H7 (cell line): ENCODE measurements around the gene MEGF6. TPM values are rescaled to one million over a fixed set of nuclear protein-coding genes. Genes with fewer than 3 reads are reported as not detected.

Experiments used
- DNase-seq: peaks from one replicate; pipeline ENCODE4 v3.0.0; 2012
- H3K27me3 ChIP-seq: 2 replicates; pipeline ENCODE4 v1.6.0; 2011; ENCODE audit warnings: mild to moderate bottlenecking, low read length; ENCODE audit not compliant: control insufficient read depth, insufficient read depth
- H3K36me3 ChIP-seq: replicated peaks from 2 replicates; pipeline ENCODE4 v1.5.1; 2011; ENCODE audit warnings: low read length; ENCODE audit not compliant: control insufficient read depth, insufficient read depth
- H3K4me3 ChIP-seq: 2 replicates; pipeline ENCODE4 v1.5.1; 2011; ENCODE audit warnings: low read depth, mild to moderate bottlenecking, control low read depth, low read length, moderate library complexity; ENCODE audit not compliant: insufficient read depth
- total RNA-seq: library from RNA; depleted of rRNA; stranded (reverse); fragments of >200 nt; shearing (Covaris generic); gene quantifications from 2 replicates; pipeline ENCODE4 v1.2.3, GENCODE V29; 2014

Gene MEGF6
- total RNA-seq, 1 experiment from 2014 or later, result 27.1 TPM

DNA sequence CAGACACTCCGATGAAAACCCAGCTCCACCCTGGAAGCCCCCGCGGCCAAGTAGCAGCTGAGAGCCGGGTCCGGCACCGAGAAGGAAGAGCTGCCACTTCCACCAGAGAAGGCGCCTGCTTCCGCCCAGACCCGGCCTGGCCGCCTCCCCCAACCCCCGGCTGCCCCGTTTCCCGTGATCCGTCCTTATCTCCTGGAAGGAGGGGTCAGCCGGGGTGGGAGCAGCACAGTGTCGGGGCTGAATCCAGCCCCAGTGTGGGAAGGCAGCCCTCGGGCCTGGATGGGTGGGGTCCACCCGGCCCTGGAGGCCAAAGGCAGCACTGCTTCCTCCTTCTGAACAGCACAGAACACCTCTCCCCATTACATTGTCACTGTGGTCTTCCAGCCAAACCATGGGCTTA lies 69.4 kb downstream of the MEGF6 start:
- no peaks in the 10 kb centered on the region for H3K36me3 ChIP-seq
- peak; percentile 81 for DNase-seq
- H3K27me3 ChIP-seq, result no peaks in the 10 kb centered on the region
- H3K4me3 ChIP-seq, result no peak overlapping the region

DNA sequence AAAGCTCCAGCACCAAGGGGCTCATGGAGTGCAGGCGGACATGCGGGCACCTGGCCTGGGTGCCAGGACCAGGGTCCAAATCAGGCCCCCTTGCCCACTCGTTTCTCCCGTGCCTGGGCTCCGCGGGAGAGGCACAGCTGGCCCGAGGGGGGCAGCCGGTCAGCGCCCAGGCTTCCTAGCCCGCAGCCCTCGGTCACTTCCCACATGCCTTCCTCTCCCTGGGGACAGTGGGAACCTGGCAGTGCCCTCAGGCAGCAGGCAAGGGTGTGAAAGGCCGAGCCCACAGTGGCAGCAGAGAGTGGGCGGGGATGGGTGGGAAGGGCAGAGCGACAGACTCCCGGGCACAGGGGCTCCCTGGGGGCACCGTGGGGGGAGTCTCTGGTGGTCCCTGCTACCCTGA lies 69.8 kb downstream of the MEGF6 start:
- no peak for DNase-seq
- H3K27me3 ChIP-seq, result no peaks in the 10 kb centered on the region
- H3K36me3 ChIP-seq, result no peaks in the 10 kb centered on the region
- no peak overlapping the region for H3K4me3 ChIP-seq

- no peak overlapping the region for H3K4me3 ChIP-seq
- H3K36me3 ChIP-seq, result no peaks in the 10 kb centered on the region
Observed at GRCh38 chr1:3540876-3541275, 70.4 kb downstream of the MEGF6 start.

DNA sequence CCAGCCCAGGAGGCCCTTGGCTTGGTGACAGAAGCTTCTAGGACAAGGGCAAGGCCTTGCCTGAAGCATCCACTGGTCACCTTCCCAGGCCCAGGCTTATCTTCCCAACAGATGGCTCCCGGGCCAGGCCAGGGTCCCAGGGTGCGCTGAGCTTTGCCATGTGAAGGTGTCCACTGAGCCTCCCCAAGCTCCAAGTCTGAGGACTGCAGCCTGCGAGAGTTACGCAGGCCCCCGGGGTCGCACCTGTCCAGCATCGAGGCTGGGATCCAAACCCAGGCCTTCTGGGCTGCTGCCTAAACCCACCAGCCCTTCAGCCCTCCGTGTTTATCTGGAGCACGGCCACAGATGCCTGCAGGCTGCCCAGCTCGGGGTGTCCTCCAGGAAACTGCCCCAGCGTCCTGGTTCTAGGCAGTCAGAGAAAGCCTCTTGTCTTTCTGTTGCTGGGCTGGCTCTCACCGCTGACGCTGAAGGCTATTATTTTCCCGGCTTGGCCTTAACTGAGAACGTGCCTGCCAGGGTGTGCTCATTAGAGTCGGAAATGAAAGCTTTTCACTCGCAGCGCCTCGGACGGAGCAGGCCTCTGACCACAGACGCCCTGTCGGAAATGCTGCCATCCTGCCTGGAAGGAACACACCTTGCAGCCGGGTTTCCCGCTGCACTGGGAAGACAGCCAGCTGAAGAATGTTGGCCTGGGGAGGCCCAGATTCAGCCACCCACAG lies 71.4 kb downstream of the MEGF6 start:
- Histone ChIP-seq H3K27me3 (no peaks in the 10 kb centered on the region; the same call in 1 of the 2 replicates), H3K4me3 (no peak overlapping the region), H3K36me3 (no peaks in the 10 kb centered on the region)
- DNase-seq, result peak; percentile 56

More at GRCh38 chr1:3540876-3541275, 70.4 kb downstream of the MEGF6 start:
- H3K27me3 ChIP-seq, result no peaks in the 10 kb centered on the region; the same call in 1 of the 2 replicates
- no peak for DNase-seq

GRCh38 chr1:3537359-3537758 lies 73.9 kb downstream of the MEGF6 start:
- DNase-seq, result no peak
- Histone ChIP-seq H3K36me3 (no peaks in the 10 kb centered on the region), H3K27me3 (peaks cover 2% of the 10 kb centered on the region; the same call in 1 of the 2 replicates), H3K4me3 (no peak overlapping the region)

GRCh38 chr1:3536420-3537195 lies 74.7 kb downstream of the MEGF6 start:
- H3K36me3 ChIP-seq, result no peaks in the 10 kb centered on the region
- DNase-seq, result no peak
- no peak overlapping the region for H3K4me3 ChIP-seq
- peaks cover 2% of the 10 kb centered on the region; the same call in 1 of the 2 replicates for H3K27me3 ChIP-seq

DNA sequence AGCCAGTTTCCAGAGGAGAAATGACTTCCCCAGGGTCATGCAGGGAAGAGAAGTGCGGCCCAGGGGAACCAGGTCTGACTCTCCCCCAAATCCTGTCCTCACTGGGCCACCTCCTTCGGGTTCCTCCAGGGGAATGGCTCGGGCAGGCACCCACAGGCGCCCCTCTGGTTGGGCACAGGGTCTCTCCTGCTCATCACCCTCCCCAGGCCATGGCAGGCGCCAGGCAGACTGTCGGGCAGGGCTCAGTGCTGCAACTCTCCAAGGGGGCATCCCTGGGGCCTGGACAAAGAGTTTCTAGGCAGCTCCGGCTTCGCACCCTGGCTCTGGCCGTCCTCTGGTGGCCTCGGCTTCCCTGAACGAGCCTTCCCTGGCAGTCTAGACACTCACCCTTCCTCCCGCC lies 75.6 kb downstream of the MEGF6 start:
- no peak for DNase-seq
- Histone ChIP-seq H3K27me3 (peaks cover 2% of the 10 kb centered on the region; the same call in 1 of the 2 replicates), H3K4me3 (no peak overlapping the region), H3K36me3 (no peaks in the 10 kb centered on the region)

GRCh38 chr1:3534803-3535637 lies 76.3 kb downstream of the MEGF6 start:
- Histone ChIP-seq H3K4me3 (no peak overlapping the region), H3K36me3 (no peaks in the 10 kb centered on the region), H3K27me3 (peaks cover 3% of the 10 kb centered on the region)
- DNase-seq, result no peak

DNA sequence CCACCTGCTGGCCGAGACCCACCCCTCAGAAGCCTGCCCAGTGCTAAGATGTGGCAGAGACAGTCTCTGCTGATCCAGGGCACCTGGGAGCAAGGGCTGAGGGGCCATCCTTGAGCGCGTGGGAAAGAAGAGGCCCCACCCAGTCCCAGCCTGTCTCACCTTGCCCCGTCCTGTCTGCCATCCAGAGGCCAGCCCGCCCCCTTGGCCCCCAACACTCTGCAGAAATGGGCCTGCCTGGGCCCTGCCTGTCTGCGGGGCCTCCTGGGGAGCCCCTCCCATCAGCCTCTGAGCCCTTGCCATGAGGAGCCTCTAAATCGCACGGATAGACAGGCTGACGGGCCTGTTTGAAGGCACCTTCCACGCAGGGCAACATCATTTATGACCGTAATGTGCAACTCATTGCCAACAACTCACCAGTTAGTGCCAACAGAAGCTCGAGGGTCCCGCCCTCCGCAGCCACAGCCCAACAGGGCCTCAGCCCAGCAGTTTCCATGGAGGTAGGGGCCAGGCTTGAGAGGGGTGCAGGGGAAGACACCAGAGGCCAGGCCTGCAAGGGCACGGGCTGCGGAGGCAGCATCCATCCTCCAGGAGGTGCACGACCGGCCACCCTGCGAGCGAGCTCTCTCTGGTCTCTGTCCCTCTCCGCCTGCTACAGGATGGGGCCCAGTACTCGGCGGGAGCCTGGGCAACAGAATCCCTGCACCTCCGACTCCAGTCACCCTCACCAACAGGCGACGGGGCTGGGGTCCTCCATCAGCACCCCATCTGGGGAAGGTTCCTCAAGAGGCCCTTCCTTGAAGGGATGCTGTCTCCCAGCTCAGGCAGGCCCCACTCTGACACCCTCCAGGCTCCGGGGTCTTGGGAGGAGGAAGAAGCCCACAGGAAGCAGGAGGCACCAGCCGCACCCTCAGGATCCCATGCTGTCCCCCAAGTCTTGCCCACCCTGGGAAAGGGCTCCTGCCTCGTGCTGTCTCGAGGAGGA lies 78.0 kb downstream of the MEGF6 start:
- peaks cover 3% of the 10 kb centered on the region for H3K27me3 ChIP-seq
- no peak overlapping the region for H3K4me3 ChIP-seq
- DNase-seq, result peak; percentile 70
- H3K36me3 ChIP-seq, result no peaks in the 10 kb centered on the region

- H3K27me3 ChIP-seq, result peaks cover 3% of the 10 kb centered on the region
- H3K4me3 ChIP-seq, result no peak overlapping the region
- no peaks in the 10 kb centered on the region for H3K36me3 ChIP-seq
- peak; percentile 72 for DNase-seq
Observed at GRCh38 chr1:3531928-3532327, 79.4 kb downstream of the MEGF6 start.

GRCh38 chr1:3530926-3531818 lies 80.1 kb downstream of the MEGF6 start:
- DNase-seq, result no peak
- no peaks in the 10 kb centered on the region for H3K36me3 ChIP-seq
- peak overlapping the region; percentile 55 for H3K4me3 ChIP-seq
- H3K27me3 ChIP-seq, result peaks cover 3% of the 10 kb centered on the region

DNA sequence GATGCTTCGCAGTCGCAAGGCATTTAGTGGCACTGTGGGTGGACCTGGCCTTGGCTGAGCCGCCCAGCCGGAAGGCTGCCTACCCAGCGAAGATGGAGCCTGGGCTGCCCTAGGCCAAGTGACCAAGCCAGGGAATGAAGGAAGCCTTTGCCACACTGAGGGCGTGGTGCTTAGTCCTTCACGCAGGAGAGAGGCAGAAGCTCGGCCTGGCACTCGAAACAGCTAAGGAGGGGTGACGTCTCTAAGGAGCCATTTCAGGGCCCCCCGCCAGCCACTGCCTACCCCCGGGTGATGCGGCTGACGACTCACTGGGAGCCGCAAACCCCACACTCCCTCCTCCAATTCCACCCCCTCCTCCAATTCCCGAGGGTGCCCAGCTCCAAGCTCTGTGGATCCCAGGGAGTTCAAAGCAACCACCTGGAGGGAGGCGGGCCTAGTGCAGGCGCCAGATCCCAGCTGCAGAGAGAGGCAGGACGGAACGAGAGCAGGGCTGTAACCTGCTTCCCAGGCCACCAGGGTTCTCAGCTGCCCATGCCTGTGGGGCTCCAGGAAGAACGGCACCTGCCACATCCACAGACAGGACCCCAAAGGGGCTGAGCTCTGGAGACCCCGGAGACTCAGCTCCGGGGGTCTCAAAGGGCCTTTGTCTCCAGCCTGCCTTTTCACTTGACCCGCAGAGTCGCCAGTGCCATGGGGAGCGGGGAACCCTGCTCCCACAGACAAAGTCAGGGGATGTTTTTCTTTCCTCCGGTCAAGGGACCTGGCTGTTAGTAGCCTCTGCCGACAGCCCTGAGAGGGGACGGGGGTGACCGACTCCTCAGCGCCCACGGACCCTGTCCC lies 81.0 kb downstream of the MEGF6 start:
- Histone ChIP-seq H3K36me3 (no peaks in the 10 kb centered on the region), H3K27me3 (peaks cover 3% of the 10 kb centered on the region), H3K4me3 (peak overlapping the region; percentile 55)
- DNase-seq, result peak; percentile 73
